ENCODE measurements around the gene NECTIN1.
A peak's percentile ranks its signal among the peaks of the same experiment; 100 is the strongest.

The NECTIN1 gene

DNA sequence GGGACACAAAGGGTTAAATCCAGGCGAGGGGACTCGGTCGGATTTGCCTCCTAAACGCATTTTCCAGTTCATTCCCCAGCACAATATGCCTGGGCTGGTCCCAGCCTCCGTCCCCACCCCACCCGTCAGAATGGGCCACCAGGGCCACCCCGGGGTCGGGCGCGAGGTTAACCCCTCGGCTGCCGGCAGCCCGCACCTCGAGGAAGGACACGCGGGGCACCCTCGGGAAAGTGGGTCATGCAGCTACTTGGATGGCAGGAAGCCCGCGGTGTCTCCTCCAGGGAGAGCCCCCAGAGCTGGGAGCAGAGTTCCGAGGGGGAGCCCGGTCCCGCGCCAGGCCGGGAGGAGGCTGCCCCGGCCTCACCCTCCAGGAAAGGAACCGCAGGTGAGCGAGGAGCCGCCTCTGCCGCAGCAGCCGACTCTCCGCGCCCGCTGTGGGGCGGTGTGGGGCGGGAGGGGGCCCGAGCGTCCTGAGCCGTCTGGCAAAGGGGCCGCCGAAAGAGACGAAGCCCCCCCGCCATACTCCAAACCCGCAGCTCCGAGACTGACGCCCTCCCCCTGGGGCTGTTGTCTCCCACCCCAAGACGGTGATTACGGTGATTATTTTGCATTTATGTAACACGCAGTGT lies 1.4 kb downstream of the NECTIN1 start:
- Histone ChIP-seq H3K36me3 (replicated peaks) (no peaks in the 10 kb centered on the region), H3K27ac (no peak overlapping the region), H3K4me3 (ENCODE audit: low read depth, low read length) (peak overlapping the region; percentile 67), H3K27me3 (replicated peaks) (no peaks in the 10 kb centered on the region)
- TF ChIP-seq, protein P1, sequence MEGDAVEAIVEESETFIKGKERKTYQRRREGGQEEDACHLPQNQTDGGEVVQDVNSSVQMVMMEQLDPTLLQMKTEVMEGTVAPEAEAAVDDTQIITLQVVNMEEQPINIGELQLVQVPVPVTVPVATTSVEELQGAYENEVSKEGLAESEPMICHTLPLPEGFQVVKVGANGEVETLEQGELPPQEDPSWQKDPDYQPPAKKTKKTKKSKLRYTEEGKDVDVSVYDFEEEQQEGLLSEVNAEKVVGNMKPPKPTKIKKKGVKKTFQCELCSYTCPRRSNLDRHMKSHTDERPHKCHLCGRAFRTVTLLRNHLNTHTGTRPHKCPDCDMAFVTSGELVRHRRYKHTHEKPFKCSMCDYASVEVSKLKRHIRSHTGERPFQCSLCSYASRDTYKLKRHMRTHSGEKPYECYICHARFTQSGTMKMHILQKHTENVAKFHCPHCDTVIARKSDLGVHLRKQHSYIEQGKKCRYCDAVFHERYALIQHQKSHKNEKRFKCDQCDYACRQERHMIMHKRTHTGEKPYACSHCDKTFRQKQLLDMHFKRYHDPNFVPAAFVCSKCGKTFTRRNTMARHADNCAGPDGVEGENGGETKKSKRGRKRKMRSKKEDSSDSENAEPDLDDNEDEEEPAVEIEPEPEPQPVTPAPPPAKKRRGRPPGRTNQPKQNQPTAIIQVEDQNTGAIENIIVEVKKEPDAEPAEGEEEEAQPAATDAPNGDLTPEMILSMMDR (IDR thresholded peaks at IDR 0.05; ENCODE audit: low read depth, low read length, missing control alignments) = peak; percentile 34
- DNase-seq = no peak
- in situ Hi-C loops (cut with HindIII; ENCODE audit: low pct_ligation_motif_present, low sequenced_read_pairs) = no loop called here

DNA sequence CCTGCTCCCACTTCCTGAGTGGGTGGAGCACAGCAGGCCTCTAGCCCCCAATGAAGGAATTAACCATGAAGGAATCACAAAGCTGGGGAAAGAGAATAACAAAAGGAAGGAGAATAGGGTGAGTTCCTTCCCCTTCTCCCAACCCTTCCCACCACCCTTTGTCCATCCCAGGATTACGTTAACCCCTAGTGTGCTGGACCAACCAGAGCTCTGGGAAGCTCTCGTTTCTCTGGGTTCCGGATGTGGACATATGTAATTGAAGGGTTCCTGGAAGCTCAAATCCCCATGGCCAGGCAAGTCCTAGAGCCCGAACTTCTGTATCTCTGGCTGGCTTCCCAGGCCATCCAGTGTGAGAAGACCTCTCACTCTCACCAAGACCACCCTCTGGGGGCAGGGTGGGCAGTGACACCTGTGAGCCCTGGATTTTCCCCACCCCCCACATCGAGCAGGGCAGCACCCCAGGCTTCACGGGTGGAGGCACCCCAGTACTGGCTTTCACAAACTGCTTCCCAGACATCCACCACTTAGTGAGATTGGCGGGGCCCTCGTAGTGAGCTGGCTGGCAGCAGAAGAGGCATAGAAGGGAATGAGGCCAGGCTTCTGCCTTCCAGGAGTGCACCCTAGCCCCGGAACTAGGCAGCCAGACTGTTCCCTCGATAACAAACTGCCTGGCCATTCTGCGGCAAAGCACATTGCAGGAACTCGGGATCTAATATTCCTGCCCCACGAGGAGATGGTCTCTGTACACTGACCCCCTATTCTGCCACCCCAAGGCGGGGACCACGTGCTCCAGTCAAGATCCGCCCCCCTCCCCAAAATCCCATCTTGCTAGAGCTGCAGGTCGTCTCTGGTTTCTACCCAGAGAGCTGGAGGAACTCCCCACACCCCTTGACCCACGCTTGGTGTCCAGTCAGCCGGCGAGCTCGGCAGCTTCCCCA lies 2.1 kb downstream of the NECTIN1 start:
- in situ Hi-C loops (cut with HindIII; ENCODE audit: low pct_ligation_motif_present, low sequenced_read_pairs) = no loop called here
- H3K36me3 ChIP-seq (replicated peaks) = no peaks in the 10 kb centered on the region

DNA sequence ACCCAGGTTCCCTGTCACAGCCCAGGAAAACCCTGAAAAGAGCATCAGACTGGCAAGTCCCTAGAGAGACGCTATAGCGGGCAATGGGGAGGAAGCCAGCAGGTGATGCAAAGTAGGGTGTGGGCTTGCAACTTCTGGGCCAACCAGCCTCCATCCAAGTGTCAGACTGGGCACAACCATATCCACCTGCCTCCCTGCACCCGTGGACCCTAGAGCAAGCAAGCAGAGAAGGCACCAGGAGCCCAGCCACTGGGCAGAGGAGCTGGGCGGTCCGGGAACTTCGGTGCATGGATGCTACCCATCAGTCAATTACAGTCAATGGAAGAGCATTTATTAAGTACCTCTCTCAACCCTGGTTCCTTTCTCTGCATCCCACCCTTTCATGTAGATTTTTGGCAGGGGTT lies 2.8 kb downstream of the NECTIN1 start:
- TF ChIP-seq, protein P1 (IDR thresholded peaks at IDR 0.05; ENCODE audit: low read depth, low read length, missing control alignments) = no peak
- in situ Hi-C loops (cut with HindIII; ENCODE audit: low pct_ligation_motif_present, low sequenced_read_pairs) = no loop called here
- DNase-seq = no peak
- no peaks in the 10 kb centered on the region for H3K36me3 ChIP-seq (replicated peaks)
- no peak overlapping the region for H3K27ac ChIP-seq
- H3K27me3 ChIP-seq (replicated peaks) = no peaks in the 10 kb centered on the region
- no peak overlapping the region for H3K4me3 ChIP-seq (ENCODE audit: low read depth, low read length)

More for the DNA sequence above, 2.1 kb downstream of the NECTIN1 start:
- Histone ChIP-seq H3K27ac (no peak overlapping the region), H3K4me3 (ENCODE audit: low read depth, low read length) (peak overlapping the region; percentile 67), H3K27me3 (replicated peaks) (no peaks in the 10 kb centered on the region)
- TF ChIP-seq, protein P1 (IDR thresholded peaks at IDR 0.05; ENCODE audit: low read depth, low read length, missing control alignments) = no peak
- DNase-seq = no peak

DNA sequence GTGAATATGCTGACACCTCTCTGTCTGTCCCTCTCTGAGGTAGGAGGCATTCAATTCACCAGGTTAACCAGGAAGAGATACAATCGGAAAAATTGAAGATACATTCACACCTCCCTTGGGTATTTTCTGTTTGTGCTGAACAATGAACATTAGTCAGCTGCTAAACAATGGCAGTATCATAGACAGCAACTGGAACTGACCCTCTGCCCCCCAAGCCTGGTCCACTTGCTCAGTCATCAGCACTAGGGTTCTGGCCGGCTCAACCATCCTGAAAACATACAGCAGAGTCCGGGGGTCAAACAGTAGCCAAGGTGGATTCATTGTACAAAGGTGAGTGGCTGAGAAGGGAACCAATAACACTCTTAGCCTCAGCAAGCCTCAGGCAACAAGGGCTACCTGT lies 4.0 kb downstream of the NECTIN1 start:
- in situ Hi-C loops (cut with HindIII; ENCODE audit: low pct_ligation_motif_present, low sequenced_read_pairs) = no loop called here
- Histone ChIP-seq H3K27me3 (replicated peaks) (no peaks in the 10 kb centered on the region), H3K4me3 (ENCODE audit: low read depth, low read length) (no peak overlapping the region), H3K27ac (no peak overlapping the region), H3K36me3 (replicated peaks) (no peaks in the 10 kb centered on the region)
- TF ChIP-seq, protein P1 (IDR thresholded peaks at IDR 0.05; ENCODE audit: low read depth, low read length, missing control alignments) = no peak
- no peak for DNase-seq

DNA sequence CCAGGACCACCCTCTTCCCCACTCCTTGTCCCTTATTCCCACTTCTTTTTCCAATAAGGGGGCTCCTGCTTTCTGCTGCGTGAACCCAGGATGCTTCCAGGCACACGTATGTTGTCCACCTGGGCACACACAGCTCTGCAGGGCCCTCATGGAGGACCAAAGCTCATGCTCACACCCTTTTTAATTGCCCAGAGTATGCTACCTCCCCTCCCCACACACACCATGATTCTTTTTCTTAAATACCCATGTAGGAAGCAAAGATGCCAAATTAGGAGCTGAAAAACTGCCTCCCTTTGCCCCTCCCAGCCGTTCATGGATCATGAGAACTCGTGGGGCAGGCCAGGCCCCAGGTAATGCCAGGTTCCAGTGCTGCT lies 5.1 kb downstream of the NECTIN1 start:
- in situ Hi-C loops (cut with HindIII; ENCODE audit: low pct_ligation_motif_present, low sequenced_read_pairs) = no loop called here
- TF ChIP-seq, protein P1 (IDR thresholded peaks at IDR 0.05; ENCODE audit: low read depth, low read length, missing control alignments) = no peak
- Histone ChIP-seq H3K36me3 (replicated peaks) (no peaks in the 10 kb centered on the region), H3K27ac (no peak overlapping the region), H3K4me3 (ENCODE audit: low read depth, low read length) (no peak overlapping the region), H3K27me3 (replicated peaks) (no peaks in the 10 kb centered on the region)
- no peak for DNase-seq

Measured in brain microvascular endothelial cell (primary cell).